HG02973 (cell line): ENCODE measurements around the gene CSGALNACT2.
"Not testable (repeated sequence)": the region's sequence is repeated elsewhere in the genome, so short reads cannot be mapped to it uniquely, and the experiment has no call there.

ENCODE experiments used
- ATAC-seq: cut with Tn5 transposase; IDR thresholded peaks from one replicate; pipeline ENCODE4 v1.9.1; 2021; ENCODE audit warnings: moderate library complexity; ENCODE audit not compliant: unreplicated experiment

CSGALNACT2 gene

DNA sequence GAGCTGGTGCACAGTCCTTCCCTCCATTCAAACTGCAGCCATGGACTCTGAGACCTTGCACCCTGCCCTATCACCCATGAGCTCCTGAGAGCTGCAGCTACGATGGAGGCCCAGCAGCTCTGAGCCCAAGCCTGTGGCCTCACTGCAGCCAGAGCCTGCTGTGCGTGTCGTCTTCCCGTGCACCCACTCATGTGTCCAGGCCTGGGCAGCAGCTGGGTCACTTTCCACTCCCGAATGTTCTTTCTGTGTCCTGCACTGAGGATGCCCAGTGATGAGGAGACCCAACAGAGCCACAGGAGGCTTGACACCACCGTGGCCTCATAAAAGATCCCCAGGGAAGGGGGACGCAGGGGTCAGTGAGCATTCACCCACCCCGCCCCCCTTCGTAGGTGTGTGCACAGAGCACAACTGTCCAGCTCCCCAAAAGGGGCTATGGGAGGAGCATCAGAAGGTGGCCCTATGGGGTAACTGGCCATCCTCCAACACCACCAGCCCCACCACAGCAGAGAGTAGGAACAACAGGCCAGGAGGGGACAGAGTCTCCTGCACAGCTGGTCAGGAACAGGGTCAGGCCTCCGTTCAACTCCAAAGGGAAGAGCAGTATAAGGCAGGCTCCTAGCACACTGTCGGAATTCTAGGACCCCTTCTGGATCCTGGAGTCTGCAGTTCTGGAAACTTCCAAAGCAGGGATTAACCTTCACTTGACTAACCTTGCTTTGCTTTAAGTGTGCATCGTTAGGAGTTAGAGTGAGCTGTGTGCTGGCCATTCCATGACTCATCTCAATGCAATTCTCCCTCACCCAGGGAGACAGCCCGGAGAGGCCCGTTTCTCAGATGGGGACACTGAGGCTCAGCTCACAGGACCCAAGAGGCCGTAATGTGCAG lies 76.1 kb downstream of the CSGALNACT2 start:
- no peak for ATAC-seq

DNA sequence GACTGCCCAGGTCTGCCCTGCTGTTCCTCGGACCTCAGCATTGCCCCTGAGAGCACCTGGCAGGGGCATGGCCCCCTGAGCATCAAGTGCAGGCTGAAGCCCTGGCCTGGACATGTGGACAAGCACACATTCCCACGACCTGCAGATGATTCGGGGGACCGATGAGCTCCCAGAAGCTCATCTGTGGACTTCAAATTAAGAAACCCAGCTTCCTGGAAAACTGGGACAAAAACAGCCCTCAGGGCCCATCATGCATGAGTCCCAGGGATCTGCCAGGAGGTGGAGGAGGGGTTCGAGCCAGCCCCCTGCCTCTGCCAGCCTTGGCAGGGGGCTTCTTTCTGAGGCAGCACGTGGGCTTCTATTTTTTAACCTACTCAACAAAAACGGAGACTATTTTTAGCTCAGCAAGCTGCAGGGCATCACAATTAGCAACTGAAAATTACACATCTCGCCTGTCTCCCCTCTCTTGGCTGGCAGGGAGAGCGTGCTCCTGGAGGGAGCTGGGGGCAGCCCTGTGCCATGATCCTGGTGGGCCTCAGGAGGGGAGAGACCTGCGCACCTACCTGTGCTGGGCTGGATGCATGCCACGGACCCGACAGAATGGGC lies 76.8 kb downstream of the CSGALNACT2 start:
- no peak for ATAC-seq

DNA sequence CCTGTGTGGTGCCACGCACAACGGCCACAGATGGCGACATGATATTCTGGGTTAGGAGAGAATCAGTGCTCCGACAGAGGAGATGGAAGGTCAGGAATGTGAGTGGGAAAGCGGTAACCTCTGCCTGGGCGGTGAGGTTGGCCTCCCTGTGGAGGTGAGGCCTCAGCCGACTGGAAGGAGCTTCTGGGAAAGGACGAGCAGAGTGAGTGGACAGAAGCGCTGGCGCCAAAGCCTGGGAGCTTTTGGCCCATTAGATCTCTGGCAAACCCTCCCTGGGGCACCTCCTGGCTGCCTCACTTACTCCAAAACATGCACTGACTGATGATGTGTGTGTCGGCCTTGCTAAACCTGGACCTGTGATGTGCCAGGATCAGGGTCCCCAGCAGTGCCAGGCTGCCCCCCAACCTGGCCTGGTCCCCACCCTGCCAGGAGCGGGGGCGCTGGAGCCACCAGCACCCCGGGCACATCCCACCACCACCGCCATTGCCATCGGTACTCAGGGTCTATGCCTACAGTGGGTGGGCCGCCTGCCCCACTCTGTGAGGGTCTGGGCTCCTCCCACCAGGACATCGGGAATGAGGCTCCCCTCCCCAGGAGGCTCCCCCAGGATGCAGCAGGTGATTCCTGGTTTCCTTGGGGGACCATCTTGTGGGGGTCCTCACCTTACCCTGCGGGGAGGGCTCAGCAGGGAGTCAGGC lies 77.7 kb downstream of the CSGALNACT2 start:
- no peak for ATAC-seq

DNA sequence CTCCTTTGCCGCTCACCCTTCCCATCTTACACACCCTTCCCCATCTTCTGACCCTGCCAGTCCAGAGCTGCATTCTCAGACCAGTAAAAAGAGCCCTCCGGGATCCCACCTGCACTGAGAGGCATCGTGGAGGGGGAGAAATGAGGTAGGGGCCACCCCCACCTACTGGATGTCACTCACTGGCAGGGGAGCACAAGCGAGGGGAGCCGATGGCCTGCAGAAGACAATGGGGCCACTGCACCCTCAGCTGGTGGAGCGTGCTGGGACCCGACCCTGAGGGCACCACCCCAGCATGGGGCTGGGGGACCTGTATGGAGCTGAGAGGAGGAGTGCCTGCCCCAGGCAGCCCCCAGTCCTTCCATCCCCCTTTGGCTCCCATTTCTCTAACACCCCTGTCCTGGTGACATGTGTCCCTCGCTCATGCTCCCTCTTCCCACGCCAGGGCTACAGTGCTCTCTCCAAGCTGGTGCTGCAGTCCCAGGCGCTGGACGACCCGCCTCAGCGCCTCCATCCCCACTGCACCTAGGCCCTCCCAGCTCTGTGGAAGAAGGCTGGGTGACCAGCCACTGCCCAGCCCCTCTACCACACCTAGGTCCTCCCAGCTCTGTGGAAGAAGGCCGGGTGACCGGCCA lies 78.8 kb downstream of the CSGALNACT2 start:
- no peak for ATAC-seq

DNA sequence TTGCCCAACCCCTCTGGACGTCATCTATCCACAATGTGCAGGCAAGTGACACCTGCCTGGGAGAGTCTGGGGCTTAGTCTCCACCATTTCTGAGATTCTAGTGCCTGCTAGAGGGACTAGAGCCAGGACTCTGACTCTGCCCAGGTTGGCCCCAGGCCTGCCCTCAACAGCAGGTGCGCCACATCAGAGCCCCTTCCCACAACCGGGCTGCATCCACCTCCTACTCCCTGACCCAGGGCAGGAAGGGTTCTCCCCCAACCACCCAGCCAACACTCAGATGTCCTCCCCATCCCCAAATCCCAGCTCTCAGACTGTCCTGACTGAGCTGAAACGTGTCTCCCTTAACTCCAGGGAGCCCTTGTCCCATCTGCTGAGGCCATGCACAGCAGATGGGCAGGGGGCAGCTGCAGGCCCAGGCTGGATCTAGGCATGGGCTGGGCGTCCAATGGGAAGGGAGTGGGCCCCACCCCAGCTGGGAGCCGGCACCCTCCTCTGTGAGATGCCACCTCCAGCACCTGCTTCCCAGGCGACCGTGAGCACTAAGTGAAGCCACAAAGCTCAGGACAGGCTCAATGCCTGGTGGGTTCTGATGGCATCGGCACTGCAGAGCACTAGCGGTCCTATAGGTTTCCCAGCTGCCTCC lies 79.4 kb downstream of the CSGALNACT2 start:
- ATAC-seq = no peak

DNA sequence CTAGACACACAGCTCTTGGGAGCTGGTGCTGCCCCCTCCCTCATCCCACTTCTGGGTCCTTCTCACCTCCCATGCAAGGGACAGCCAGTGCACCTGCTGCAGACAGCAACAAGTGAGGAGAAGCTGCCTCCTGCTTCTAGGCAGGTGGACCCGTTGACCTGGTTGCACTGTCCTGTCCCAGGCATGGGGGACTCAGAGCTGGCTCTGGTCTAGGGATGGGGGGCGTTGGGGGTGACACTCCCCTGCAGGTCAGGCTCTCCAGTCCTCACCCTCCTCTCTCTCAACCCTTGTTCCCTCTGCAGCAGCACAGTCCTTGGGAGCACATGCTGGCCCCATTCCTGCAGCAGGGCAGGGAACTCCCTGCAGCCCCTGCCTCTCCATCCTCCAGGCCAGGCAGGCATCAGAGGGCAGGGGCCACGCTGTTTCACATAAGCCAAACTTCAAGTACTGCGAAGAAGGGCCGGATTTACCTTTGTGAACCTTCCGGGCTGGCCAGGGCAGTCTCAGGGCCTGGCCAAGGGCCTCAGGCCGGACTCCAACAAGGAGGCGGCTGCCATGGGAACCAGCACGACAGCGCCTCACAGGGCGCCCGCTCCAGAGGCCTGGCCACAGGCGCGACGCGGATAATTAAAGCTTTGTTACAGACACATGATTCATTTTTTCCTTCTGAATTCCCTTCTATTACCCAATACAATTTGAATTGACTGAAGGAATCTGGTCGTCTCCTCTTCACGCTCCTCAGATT lies 80.1 kb downstream of the CSGALNACT2 start:
- ATAC-seq = no peak

DNA sequence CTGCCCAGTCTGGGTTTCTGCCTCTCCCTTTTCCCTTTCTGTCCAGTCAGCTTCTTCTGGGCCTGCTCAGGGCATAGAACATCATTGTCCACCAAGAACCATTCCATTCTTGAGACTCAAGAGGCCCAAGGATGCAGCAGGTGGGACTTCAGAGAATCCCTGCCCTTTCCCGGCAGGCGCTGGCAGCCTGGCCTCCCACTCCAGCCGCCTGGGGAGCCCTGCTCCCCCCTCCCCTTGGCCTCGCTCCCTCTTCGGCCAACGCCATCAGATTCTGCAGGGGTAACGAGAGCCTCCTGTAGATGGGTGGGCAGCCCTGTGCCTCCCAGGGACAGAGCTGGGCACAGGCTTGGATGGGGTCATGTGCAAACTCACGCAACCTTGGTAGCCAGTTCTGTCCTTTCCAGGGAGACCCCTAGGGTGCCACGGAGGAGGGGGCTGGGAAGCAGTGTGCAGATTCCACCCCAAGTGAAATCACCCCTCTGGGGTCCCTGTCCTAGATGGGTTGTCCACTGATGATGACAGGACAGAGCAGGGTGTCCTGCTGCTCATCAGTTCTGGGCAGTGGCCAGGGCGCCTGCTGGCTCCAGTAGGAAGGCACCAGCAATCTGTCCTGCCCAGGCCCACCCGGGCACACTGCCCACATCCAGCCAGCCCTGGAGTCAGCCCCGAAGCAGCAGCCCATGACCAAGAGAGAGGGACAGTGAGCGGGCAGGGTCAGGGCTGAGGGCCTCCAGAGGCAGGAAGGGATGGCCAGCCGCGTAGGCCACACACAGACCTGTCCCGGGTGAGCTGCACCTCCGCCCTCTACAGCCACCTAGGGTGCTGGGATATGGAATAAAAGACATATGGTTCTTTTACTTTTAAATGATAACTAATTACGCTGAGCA lies 80.9 kb downstream of the CSGALNACT2 start:
- ATAC-seq = no peak

DNA sequence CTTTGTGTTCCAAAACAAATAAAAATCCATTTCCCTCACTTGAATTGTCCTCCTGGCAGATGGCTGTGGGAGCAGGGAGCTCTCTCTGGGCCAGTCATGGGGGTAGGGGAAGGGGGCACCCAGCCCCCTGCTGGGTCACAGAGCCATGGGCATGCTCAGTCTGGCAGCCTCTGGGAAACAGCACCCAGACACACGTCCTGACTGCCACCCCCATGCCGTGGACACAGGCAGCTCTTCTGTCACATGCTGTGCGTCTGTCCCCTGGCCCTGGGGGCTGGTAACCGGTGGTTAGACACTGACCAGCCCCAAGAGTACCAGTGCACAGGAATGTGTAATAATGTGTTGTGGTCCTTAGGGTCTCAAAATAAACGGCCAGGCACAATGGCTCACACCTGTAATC lies 81.6 kb downstream of the CSGALNACT2 start:
- no peak for ATAC-seq

DNA sequence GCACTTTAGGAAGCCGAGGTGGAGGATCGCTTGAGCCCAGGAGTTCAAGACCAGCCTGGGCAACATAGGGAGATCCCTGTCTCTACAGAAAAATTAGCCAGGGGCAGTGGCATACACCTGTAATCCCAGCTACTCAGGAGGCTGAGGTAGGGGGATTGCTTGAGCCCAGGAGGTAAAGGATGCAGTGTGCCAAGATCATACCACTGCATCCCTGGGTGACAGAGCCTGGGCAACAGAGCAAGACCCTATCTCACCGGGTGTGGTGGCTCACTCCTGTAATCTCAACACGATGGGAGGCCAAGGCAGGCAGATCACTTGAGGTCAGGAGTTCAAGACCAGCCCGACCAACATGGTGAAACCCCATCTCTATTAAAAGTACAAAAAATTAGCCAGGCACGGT lies 82.0 kb downstream of the CSGALNACT2 start:
- ATAC-seq = not testable (repeated sequence)

DNA sequence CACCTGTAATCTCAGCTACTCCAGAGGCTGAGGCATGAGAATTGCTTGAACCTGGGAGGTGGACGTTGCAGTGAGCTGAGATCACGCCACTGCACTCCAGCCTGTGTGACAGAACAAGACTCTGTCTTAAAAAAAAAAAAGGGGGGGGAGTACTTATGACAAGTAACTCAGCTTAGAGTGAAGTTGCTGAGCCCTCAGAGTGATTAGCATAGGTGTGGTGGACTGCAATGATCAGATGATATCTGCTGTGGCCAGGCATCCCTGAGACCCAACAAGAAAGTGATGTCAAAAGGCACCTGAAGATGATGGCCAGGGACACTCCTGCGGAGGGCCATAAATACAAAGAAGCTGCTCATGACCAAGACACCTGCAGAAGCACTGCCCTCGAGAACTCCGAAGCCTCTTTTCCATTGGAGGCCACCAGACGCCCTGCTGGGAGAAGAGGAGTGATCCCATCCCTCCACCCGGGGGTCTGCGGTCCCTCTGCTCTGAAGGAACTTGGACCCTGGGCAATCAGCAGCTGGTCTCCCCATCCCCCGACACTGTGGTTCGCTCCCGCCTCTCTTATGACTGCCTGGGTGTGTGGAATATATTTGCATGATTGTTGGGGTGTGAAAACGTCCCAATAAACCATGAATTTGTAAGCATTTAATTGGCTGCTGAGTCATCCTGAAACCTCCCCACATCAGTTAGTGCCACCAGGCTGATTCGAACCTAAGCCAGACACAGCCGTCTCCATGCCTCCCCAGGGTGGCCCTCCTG lies 82.6 kb downstream of the CSGALNACT2 start:
- ATAC-seq = no peak

DNA sequence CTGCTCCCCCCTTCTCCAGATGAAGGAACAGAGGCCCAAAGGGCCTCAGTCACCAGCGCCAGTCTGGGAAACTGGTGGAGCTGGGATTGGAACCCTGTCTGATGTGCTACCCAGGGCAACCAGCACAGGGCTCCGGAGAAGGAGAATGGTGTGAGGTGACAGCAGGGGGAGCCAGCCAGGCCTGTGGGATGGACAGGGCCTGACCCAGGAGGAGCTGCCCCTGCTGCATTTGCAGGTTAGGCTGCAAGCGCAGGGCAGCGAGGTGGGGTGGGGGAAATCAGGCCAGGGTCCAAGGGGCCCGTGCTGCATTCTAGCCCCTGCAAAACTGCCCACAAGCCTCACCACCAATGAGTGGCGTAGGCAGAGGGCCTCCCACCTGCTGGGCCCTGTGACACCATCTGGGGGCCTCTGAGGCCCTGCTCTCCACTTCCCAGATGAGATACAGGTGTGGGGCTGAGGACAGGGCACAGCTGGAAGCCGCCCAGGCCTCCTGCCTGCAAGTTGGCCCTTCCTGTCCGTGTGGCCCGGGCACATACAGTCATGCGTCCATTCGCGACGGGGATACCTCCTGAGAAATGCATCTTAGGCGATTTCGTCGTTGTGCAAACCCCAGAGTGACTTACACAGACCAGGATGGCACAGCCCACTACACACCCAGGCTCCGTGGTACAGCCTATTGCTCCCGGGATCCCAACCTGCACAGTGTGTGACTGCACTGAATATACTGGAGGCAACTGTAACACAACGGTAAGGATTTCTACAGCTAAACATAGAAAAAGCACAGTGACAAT lies 83.4 kb downstream of the CSGALNACT2 start:
- ATAC-seq = no peak

DNA sequence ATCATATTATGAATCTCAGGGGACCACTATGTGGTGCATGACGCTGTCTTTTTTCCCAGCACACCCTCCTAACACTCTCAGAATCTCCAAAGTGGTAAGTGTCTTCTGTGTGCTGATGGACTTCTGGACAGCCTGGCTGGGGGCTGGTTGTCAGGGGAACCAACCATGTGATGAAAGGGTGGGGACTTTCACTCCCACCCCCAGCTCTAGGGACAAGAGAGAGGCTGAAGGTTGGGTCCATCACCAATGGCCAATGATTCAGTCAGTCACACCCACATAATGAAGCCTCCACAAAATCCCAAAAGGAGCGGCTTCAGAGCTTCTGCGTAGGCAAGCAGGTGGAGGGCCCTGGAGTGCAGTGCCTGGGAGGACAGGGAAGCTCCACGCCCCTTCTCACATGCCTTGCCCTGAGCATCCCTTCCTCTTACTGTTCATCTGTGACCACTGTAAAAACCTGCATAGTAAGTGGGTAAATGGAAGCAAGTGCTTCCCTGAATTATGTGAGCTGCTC lies 84.0 kb downstream of the CSGALNACT2 start:
- ATAC-seq = no peak

DNA sequence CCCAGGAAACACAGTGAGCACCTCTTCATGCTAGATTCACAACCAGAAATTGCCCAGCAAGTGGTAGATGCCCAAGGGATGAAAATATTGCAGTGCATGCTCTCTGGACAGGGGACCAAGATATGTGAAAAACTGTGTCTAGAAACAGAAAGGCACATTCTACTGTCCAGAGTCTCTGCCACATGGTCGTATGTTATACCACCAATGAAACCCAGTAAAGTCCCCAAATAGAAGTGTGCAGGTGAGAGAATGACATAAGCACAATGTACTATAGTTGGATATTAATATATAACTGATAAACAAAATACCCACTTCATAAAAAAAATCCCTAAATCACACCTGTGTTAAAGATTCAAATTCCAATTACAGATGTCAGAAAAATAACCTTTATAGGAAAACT lies 84.8 kb downstream of the CSGALNACT2 start:
- no peak for ATAC-seq

DNA sequence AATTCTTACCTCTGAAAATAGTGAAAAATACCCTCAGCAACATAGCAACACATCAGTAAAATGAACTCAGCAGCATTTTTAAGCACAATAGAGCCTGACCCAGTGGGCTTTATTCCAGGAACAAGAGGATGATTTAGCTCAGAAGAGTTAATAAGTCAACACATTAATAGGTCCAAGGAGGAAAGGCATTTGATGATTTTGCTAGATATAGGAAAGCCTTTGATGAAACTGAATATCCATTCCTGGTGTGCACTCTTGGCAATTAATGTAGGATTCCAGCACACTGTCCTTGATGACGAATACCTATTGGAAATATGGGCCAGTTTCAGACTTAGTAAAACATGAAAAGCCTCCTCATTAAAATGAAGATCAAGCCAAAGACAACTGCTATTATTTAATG lies 86.1 kb downstream of the CSGALNACT2 start:
- no peak for ATAC-seq

DNA sequence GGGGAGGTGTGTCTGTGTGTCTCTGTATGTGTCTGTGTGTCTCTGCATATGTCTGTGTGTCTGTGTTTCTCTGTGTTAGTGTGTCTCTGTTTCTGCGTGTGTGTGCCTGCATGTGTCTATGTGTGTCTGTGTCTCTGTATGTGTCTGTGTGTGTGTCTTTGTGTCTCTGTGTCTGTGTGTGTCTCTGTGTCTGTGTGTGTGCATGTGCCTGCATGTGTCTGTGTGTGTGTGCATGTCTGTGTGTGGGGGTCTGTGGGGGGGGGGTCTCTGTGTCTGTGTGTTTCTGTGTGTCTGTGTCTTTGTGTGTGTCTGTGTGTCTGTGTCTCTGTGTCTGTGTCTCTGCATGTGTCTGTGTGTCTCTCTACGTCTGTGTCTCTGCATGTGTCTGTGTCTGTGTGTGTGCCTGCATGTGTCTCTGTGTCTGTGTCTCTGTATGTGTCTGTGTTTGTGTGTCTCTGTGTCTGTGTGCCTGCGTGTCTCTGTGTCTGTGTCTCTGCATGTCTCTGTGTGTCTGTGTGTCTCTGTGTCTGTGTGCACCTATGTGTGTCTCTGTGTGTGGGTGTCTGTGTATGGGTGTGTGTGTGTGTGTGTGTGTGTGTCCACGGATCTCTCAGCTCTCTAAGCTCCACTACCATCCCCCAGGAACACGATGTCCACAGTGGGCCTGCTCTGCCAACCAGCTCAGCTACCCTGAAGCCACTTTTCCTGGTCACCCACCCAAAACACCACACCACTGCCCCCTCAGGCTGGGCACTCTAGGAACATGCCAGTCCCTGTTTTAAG lies 87.0 kb downstream of the CSGALNACT2 start:
- no peak for ATAC-seq

DNA sequence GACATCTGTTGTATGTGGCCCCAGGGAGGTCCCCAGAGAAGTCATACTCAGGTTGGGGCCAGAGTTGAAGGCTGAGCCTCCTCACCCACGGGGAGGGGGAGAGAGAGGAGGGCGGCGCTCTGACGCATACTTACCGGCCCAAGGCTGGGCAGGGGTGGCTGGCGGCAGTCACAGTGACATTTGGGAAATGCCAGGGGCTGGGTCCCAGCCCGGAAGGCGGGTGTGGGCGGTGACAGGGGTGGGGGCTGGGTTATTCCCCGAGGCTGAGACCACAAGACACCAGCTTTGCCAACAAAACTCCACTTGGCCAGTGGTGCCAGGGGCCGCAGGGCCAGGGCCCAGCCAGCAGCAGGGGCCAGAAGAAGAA lies 87.5 kb downstream of the CSGALNACT2 start:
- ATAC-seq = no peak

DNA sequence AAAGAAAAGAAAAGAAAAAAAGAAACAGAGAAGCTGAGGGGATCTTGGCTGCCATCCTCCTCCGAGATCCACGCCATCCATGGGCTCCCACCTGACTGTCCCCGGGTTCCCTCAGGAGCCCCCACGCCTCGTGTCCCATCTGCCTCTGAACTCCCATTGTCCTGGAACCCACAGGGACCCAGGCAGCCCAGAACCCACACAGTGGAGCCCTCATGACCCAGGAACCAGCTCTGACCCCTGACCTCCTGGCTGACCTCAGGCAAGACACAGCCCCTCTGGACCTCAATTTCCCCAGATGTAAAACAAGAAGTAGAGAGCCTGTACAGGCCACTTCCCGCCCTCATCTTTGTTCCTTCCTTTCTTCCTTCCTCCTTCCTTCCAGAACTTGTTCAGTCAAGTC lies 88.2 kb downstream of the CSGALNACT2 start:
- ATAC-seq = no peak
